Measurements from ENCODE around the gene STAC3.

The STAC3 gene

GRCh38 chr12:57234571-57235016, 16.4 kb downstream of the STAC3 start:
- TF ChIP-seq, protein P1, sequence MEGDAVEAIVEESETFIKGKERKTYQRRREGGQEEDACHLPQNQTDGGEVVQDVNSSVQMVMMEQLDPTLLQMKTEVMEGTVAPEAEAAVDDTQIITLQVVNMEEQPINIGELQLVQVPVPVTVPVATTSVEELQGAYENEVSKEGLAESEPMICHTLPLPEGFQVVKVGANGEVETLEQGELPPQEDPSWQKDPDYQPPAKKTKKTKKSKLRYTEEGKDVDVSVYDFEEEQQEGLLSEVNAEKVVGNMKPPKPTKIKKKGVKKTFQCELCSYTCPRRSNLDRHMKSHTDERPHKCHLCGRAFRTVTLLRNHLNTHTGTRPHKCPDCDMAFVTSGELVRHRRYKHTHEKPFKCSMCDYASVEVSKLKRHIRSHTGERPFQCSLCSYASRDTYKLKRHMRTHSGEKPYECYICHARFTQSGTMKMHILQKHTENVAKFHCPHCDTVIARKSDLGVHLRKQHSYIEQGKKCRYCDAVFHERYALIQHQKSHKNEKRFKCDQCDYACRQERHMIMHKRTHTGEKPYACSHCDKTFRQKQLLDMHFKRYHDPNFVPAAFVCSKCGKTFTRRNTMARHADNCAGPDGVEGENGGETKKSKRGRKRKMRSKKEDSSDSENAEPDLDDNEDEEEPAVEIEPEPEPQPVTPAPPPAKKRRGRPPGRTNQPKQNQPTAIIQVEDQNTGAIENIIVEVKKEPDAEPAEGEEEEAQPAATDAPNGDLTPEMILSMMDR (IDR thresholded peaks at IDR 0.05; ENCODE audit: borderline replicate concordance, insufficient read depth, low read depth, low read length) = no peak
- H3K4me3 ChIP-seq (ENCODE audit: low read depth, low read length) = no peak overlapping the region

GRCh38 chr12:57234233-57234570, 16.8 kb downstream of the STAC3 start:
- TF ChIP-seq, protein P1 (IDR thresholded peaks at IDR 0.05; ENCODE audit: borderline replicate concordance, insufficient read depth, low read depth, low read length) = no peak
- no peak overlapping the region for H3K4me3 ChIP-seq (ENCODE audit: low read depth, low read length)

GRCh38 chr12:57233357-57234232, 17.4 kb downstream of the STAC3 start:
- no peak overlapping the region for H3K4me3 ChIP-seq (ENCODE audit: low read depth, low read length)
- TF ChIP-seq, protein P1 (IDR thresholded peaks at IDR 0.05; ENCODE audit: borderline replicate concordance, insufficient read depth, low read depth, low read length) = no peak

- H3K4me3 ChIP-seq (ENCODE audit: low read depth, low read length) = no peak overlapping the region
- TF ChIP-seq, protein P1 (IDR thresholded peaks at IDR 0.05; ENCODE audit: borderline replicate concordance, insufficient read depth, low read depth, low read length) = no peak
Measured at GRCh38 chr12:57232156-57232756, 18.7 kb downstream of the STAC3 start.

DNA sequence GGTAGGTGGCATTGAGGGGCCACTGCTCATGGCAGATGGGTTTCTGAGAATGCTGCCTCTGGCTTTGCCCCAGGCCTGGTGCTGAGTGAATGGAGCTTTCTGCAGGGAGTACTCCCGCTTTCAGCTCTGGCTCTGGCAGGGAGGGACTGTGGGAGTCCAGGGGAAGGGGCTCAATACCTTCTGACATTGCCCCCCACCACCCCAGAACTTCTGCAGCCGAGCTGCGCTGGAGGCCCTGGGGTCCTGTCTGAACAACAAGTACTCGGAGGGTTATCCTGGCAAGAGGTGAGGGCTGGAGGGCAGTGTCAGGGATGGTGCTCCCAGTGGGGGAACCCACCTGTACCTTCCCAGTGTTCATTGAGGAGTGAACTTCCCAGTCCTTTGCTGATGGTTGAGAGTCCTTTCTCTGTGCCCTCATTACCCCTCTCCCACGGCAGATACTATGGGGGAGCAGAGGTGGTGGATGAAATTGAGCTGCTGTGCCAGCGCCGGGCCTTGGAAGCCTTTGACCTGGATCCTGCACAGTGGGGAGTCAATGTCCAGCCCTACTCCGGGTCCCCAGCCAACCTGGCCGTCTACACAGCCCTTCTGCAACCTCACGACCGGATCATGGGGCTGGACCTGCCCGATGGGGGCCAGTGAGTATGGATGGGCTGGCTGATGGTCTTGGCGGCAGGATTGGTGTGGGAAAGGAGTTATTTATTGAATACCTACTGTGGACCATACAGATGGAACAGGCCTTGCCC, 19.5 kb downstream of the STAC3 start:
- TF ChIP-seq, protein P1 (IDR thresholded peaks at IDR 0.05; ENCODE audit: borderline replicate concordance, insufficient read depth, low read depth, low read length) = no peak
- no peak overlapping the region for H3K4me3 ChIP-seq (ENCODE audit: low read depth, low read length)

DNA sequence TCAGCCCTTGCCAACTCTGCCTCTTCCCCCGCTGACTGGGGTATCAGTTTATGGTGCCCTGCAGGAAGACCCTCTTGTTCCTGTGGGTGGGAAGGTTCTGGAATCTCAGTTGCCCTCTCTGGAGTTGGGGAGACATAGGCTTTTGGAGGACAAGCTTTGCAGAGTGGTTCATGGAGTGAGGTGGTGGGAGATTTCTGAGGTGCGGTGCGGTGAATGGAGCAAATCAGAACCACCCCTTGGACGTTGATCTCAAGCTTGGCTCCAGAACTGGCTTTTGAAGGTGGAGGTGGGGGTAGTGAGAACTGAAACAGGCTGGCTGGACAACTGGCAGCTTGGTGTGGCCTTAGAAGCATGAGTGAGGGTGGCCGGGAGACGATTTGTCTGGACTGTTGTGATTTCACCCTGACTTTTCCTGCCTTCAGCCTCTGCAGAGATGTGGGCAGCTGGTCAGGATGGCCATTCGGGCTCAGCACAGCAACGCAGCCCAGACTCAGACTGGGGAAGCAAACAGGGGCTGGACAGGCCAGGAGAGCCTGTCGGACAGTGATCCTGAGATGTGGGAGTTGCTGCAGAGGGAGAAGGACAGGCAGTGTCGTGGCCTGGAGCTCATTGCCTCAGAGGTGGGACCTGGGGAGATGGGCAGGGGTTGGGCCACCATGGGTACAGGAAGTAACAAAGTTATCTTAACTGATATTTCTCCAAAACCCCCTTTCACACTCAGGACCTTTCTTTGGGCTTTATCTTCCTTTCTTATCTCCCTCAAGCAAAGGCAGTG, 20.4 kb downstream of the STAC3 start:
- H3K4me3 ChIP-seq (ENCODE audit: low read depth, low read length) = peak overlapping the region; percentile 79
- TF ChIP-seq, protein P1 (IDR thresholded peaks at IDR 0.05; ENCODE audit: borderline replicate concordance, insufficient read depth, low read depth, low read length) = no peak

Measured in GM12875 (cell line).